Naive thymus-derived CD4-positive, alpha-beta T cell (primary cell): Measurements from ENCODE around the gene P2RY6. TPM values are rescaled to one million over a fixed set of nuclear protein-coding genes. Genes with fewer than 3 reads are reported as not detected.
"Not testable (repeated sequence)": the region's sequence is repeated elsewhere in the genome, so short reads cannot be mapped to it uniquely, and the experiment has no call there.

ENCODE experiments used
- ATAC-seq: fragments of 150-1000 bp; cut with Tn5 transposase; 2 replicates; pipeline ENCODE4 v1.10.0; 2021; ENCODE audit warnings: mild to moderate bottlenecking, moderate library complexity
- CTCF ChIA-PET: fragments of 350-600 bp; sonication (Branson Sonifier 250); formaldehyde crosslinking; loops from one replicate; lab custom pipeline; 2021; ENCODE audit warnings: antibody characterized with exemption; lab: Charles Lee
- POLR2A ChIA-PET: fragments of 350-600 bp; sonication (Branson Sonifier 250); formaldehyde crosslinking; loops from one replicate; lab custom pipeline; 2021; ENCODE audit warnings: antibody characterized with exemption, inconsistent platforms; lab: Charles Lee
- DNase-seq, 9 donors: peaks; one replicate each; pipeline versions ENCODE4 v3.0.0 to v3.0.0-alpha.2; 2020 to 2022; ENCODE audit warnings: mixed read lengths in 1 of 9
- H3K27ac ChIP-seq: one replicate; pipeline ENCODE4 v1.7.0; 2013; ENCODE audit warnings: mild to moderate bottlenecking, low read depth, low read length, moderate library complexity
- H3K27me3 ChIP-seq, 2 donors: one replicate each; pipeline ENCODE4 v1.7.0; 2013; ENCODE audit warnings: low read length in 2 of 2, mild to moderate bottlenecking in 2 of 2, moderate library complexity in 2 of 2; ENCODE audit not compliant: control insufficient read depth in 2 of 2, insufficient read depth in 2 of 2
- H3K36me3 ChIP-seq, 3 experiments: 1 replicate in 2 of 3; 2 replicates in 1 of 3; pipeline ENCODE4 v1.7.0; 2013; ENCODE audit warnings: low read length in 3 of 3, mild to moderate bottlenecking in 3 of 3, moderate library complexity in 1 of 3; ENCODE audit not compliant: insufficient read depth in 3 of 3, control insufficient read depth in 2 of 3
- H3K4me1 ChIP-seq, 2 donors: one replicate each; pipeline ENCODE4 v1.7.0; 2013; ENCODE audit warnings: low read length in 2 of 2, mild to moderate bottlenecking in 2 of 2, moderate library complexity in 1 of 2; ENCODE audit not compliant: control insufficient read depth in 2 of 2, insufficient read depth in 2 of 2
- H3K4me3 ChIP-seq: 2 replicates; pipeline ENCODE4 v1.7.0; 2013; ENCODE audit warnings: mild to moderate bottlenecking, low read length
- H3K9me3 ChIP-seq, 3 experiments: 1 replicate in 2 of 3; 2 replicates in 1 of 3; pipeline ENCODE4 v1.7.0; 2013; ENCODE audit warnings: low read length in 3 of 3; ENCODE audit not compliant: control insufficient read depth in 2 of 3
- H3K27ac Mint-ChIP-seq, 9 donors: one replicate each; pipeline ENCODE4 v1.8.0; 2020 to 2022; ENCODE audit warnings: mixed read lengths in 9 of 9, mild to moderate bottlenecking in 8 of 9, moderate library complexity in 5 of 9, inconsistent platforms in 2 of 9
- H3K27me3 Mint-ChIP-seq, 5 donors: one replicate each; pipeline ENCODE4 v1.8.0; 2021 to 2022; ENCODE audit warnings: mixed read lengths in 5 of 5, mild to moderate bottlenecking in 1 of 5
- H3K36me3 Mint-ChIP-seq, 5 donors: one replicate each; pipeline ENCODE4 v1.8.0; 2020 to 2022; ENCODE audit warnings: mixed read lengths in 5 of 5, mild to moderate bottlenecking in 3 of 5, inconsistent platforms in 1 of 5
- H3K4me1 Mint-ChIP-seq, 7 donors: one replicate each; pipeline ENCODE4 v1.8.0; 2020 to 2022; ENCODE audit warnings: mixed read lengths in 7 of 7, mild to moderate bottlenecking in 3 of 7, inconsistent platforms in 1 of 7
- H3K4me3 Mint-ChIP-seq, 10 donors: one replicate each; pipeline ENCODE4 v1.8.0; 2020 to 2022; ENCODE audit warnings: mild to moderate bottlenecking in 10 of 10, mixed read lengths in 10 of 10, moderate library complexity in 6 of 10, inconsistent platforms in 2 of 10
- H3K9me3 Mint-ChIP-seq, 11 donors: one replicate each; pipeline ENCODE4 v1.8.0; 2020 to 2022; ENCODE audit warnings: mixed read lengths in 11 of 11, mild to moderate bottlenecking in 4 of 11, inconsistent platforms in 1 of 11, moderate library complexity in 1 of 11
- intact Hi-C, 2 donors: fragments of 100-400 bp; cut with micrococcal nuclease; formaldehyde crosslinking; loops; one replicate each; pipeline ENCODE4 v1.15.1; 2023
- polyA plus RNA-seq, 2 donors: library from polyadenylated mRNA; unstranded; fragments of 300-500 nt; fragmentation: Illumina TruSeq; gene quantifications; one replicate each; pipeline ENCODE4 v1.2.3, GENCODE V29; 2021
- total RNA-seq, 6 experiments: library from RNA in 5 of 6; stranded (reverse) in 5 of 6; gene quantifications; 1 replicate in 5 of 6; 2 replicates in 1 of 6; pipeline ENCODE4 v1.2.3 and lab custom pipeline; 2021 to 2026

P2RY6 gene
- total and polyA plus RNA-seq, 7 experiments from 2014 or later: 0.34 to 1.8 (median 0.92) TPM; not detected in 4

DNA sequence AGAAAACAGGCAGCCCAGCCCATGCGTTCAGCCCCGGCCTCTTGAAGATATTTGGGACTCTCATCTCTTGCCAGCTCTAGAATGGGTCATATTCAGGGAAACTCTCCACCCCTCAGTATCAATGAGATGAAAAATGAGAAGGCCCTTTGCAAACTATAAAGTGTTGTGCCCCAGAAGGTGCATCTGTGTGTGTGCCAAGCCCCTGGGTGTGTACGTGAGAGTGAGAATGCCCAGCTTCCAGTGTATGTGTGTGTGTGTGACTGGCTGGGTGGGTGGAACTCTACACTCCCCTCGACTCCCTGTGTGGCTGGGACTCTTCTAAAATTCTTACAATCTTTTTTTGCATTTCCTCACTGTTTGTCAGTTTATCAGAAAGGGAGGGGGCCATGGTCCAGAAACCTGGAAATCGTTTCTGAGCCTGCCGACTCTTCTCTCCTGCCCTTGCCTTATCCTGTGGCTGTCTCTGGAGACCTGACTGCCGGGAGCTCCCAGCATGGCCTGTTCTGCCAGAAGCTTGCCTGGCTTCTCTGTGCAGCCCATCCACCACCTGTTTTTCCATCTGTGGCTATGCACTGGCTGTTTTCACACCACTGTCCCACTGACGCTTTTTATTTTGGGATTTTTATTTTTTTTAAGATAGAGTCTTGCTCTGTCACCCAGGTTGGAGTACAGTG lies 1.2 kb downstream of the P2RY6 start:
- Histone ChIP-seq H3K27ac (no peak overlapping the region), H3K9me3 (no peaks in the 10 kb centered on the region), H3K27me3 (no peaks in the 10 kb centered on the region), H3K4me3 (no peak overlapping the region), H3K4me1 (no peaks in the 10 kb centered on the region), H3K36me3 (no peaks in the 10 kb centered on the region)
- DNase-seq: no peak
- ChIA-PET POLR2A (no interaction called here), CTCF (no interaction called here)
- H3K4me3 Mint-ChIP-seq: no peak overlapping the region
- peaks cover 0 to 4% (median 0%) of the 10 kb centered on the region in 7 donors for H3K4me1 Mint-ChIP-seq
- intact Hi-C loops: no loop called here
- H3K36me3 Mint-ChIP-seq: no peaks in the 10 kb centered on the region
- ATAC-seq: no peak
- no peak overlapping the region for H3K27ac Mint-ChIP-seq
- H3K9me3 Mint-ChIP-seq: no peaks in the 10 kb centered on the region
- H3K27me3 Mint-ChIP-seq: peaks cover 0 to 30% (median 0%) of the 10 kb centered on the region in 5 donors

DNA sequence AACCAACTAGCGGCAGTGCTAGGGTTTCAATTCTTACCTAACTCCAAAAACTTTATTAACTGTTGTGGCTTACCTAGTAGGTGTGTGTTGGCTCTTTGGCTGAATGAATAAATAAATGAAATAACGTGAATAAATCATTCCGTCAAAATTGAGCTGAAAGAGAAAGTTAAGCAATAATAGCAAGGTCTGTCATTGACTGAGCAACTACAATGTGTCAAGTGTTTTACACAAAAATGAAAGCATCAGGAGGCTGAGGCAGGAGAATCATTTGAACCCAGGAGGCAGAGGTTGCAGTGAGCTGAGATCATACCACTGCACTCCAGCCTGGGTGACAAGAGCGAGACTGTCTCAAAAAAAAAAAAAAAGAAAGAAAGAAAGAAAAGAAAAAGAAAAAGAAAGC lies 2.1 kb downstream of the P2RY6 start:
- POLR2A ChIA-PET, DNase-seq, H3K27ac Mint-ChIP-seq, H3K27ac ChIP-seq, H3K9me3 ChIP-seq, H3K4me1 ChIP-seq, H3K9me3 Mint-ChIP-seq, ATAC-seq, intact Hi-C loops, H3K4me1 Mint-ChIP-seq, H3K36me3 Mint-ChIP-seq, H3K36me3 ChIP-seq, H3K4me3 ChIP-seq, H3K27me3 ChIP-seq, H3K4me3 Mint-ChIP-seq: not testable (repeated sequence)
- CTCF ChIA-PET: interaction anchor here (0.6 kb wide), 1 partner anchor 735 kb away, joined by 4 read pairs; no protein-coding TSS in a partner anchor
- H3K27me3 Mint-ChIP-seq: peaks cover 0 to 38% (median 0%) of the 10 kb centered on the region in 5 donors

DNA sequence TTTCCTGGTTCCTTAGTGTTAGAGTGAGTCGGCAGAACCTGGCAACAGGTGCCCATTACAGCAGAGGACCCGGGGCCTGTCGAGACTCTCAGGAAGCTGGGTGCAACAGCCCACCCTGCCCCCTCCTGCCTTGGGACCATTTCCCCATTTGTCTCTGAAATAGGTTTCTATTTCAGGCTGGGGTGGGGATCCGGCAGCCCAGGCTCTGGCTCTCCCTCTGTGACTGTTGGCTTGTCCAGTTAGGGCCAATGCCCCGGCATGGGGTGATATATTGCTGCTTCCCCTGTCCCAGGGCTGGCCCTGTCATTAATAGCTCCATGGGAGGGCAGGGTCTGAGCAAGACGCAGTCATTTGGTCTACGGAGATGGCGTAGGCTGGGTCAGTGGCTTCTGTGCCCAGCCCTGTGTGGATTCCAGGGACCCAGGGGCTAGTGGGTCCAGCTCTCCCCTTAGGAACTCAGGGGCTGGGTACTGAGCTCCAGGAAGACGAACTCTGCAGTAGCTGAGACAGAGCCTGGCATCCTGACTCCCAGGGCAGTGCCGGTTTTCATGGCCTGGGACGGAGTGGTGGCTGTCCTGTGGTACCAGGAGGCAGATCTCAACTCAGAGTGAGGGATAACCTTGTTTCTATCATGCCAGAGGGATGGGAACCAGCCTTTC lies 2.7 kb downstream of the P2RY6 start:
- no peak overlapping the region for H3K4me3 Mint-ChIP-seq
- no peaks in the 10 kb centered on the region for H3K9me3 Mint-ChIP-seq
- intact Hi-C loops: no loop called here
- Histone ChIP-seq H3K4me1 (no peaks in the 10 kb centered on the region), H3K36me3 (no peaks in the 10 kb centered on the region), H3K4me3 (no peak overlapping the region), H3K9me3 (no peaks in the 10 kb centered on the region), H3K27ac (no peak overlapping the region), H3K27me3 (no peaks in the 10 kb centered on the region)
- H3K27ac Mint-ChIP-seq: no peak overlapping the region
- CTCF ChIA-PET: interaction anchor here (0.6 kb wide), 1 partner anchor 736 kb away, joined by 4 read pairs; no protein-coding TSS in a partner anchor
- peaks cover 0 to 37% (median 0%) of the 10 kb centered on the region in 5 donors for H3K27me3 Mint-ChIP-seq
- ATAC-seq (peak; percentile 28), DNase-seq (no peak)
- peaks cover 0 to 2% (median 0%) of the 10 kb centered on the region in 7 donors for H3K4me1 Mint-ChIP-seq
- H3K36me3 Mint-ChIP-seq: no peaks in the 10 kb centered on the region
- POLR2A ChIA-PET: no interaction called here

DNA sequence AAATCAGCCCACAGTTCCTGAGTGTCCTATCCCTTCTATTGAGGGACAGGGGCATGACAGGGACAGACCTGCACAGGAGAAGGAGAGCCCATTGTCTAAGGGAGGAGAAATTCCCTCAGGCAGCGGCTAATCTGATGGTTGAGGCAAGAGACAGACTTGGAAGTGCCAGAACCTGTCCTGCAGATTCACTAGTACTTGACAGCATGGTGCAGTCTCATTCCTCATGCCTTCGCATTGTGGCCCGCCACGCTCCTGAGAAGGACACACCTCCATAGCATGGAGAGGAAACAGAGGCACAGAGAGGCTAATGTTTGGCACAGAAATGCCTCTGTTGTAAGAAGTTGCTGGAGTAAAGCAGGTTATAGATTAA lies 3.2 kb downstream of the P2RY6 start:
- ChIA-PET CTCF (no interaction called here), POLR2A (no interaction called here)
- no peaks in the 10 kb centered on the region for H3K4me1 ChIP-seq
- no peaks in the 10 kb centered on the region for H3K9me3 Mint-ChIP-seq
- peaks cover 0 to 36% (median 0%) of the 10 kb centered on the region in 5 donors for H3K27me3 Mint-ChIP-seq
- intact Hi-C loops: no loop called here
- H3K4me1 Mint-ChIP-seq: peaks cover 0 to 1% (median 0%) of the 10 kb centered on the region in 7 donors
- no peaks in the 10 kb centered on the region for H3K27me3 ChIP-seq
- H3K27ac ChIP-seq: no peak overlapping the region
- DNase-seq (no peak), ATAC-seq (no peak)
- no peak overlapping the region for H3K4me3 ChIP-seq
- H3K36me3 ChIP-seq: no peaks in the 10 kb centered on the region
- H3K27ac Mint-ChIP-seq: no peak overlapping the region
- no peak overlapping the region for H3K4me3 Mint-ChIP-seq
- no peaks in the 10 kb centered on the region for H3K36me3 Mint-ChIP-seq
- H3K9me3 ChIP-seq: no peaks in the 10 kb centered on the region

DNA sequence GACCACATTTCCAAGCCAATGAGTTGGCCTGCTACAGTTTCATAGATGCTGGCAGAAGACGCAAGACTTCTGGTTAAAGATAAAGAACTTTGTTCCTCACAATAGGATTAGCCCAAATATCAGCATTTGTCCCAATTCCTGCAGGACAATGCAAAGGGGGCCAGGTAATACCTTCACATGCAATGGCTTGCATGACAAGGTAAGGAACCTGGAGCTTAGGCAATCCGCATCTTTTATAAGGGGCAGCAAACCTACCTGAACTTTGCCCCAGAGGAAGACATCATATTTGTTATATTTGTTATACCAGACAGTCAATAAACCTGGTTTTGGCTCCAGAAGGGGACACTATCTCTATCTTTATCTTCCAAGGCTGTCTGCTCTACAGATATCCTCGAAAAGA lies 5.3 kb downstream of the P2RY6 start:
- Mint-ChIP-seq H3K9me3 (no peaks in the 10 kb centered on the region), H3K27ac (no peak overlapping the region), H3K36me3 (no peaks in the 10 kb centered on the region), H3K4me1 (peaks cover 0 to 13% (median 0%) of the 10 kb centered on the region in 7 donors), H3K27me3 (peaks cover 0 to 36% (median 0%) of the 10 kb centered on the region in 5 donors), H3K4me3 (no peak overlapping the region)
- H3K27ac ChIP-seq: no peak overlapping the region
- intact Hi-C loops: no loop called here
- POLR2A ChIA-PET: no interaction called here
- H3K27me3 ChIP-seq: no peaks in the 10 kb centered on the region
- no peaks in the 10 kb centered on the region for H3K9me3 ChIP-seq
- DNase-seq (no peak), ATAC-seq (no peak)
- H3K36me3 ChIP-seq: no peaks in the 10 kb centered on the region
- H3K4me1 ChIP-seq: no peaks in the 10 kb centered on the region
- H3K4me3 ChIP-seq: no peak overlapping the region
- CTCF ChIA-PET: no interaction called here

DNA sequence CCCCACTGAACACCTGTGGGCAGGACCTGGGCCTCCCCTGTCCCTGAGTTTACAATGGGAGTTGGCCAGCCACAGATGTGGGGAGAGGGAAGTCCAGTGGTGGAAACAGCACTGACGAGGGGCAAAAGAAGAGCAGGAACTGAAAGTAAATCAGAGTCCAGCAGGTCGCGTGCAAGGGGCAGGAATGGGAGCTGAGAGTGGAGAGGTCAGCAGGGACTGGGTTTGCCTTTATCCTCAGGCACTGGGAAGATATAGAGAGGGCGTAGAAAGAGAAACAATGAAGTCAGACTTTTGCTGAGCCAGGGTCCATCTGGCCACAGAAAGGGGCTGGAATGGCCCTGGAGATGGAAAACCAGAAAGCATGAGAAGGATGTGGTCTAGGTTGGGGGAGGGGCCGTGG lies 8.5 kb downstream of the P2RY6 start:
- Histone ChIP-seq H3K27ac (no peak overlapping the region), H3K36me3 (no peaks in the 10 kb centered on the region), H3K27me3 (no peaks in the 10 kb centered on the region), H3K4me3 (no peak overlapping the region), H3K4me1 (no peaks in the 10 kb centered on the region), H3K9me3 (no peaks in the 10 kb centered on the region)
- peaks cover 0 to 24% (median 0%) of the 10 kb centered on the region in 5 donors for H3K27me3 Mint-ChIP-seq
- CTCF ChIA-PET: no interaction called here
- intact Hi-C loops: no loop called here
- no peak overlapping the region for H3K27ac Mint-ChIP-seq
- no peak for DNase-seq
- H3K36me3 Mint-ChIP-seq: no peaks in the 10 kb centered on the region
- no peak overlapping the region for H3K4me3 Mint-ChIP-seq
- POLR2A ChIA-PET: no interaction called here
- peaks cover 0 to 14% (median 0%) of the 10 kb centered on the region in 7 donors for H3K4me1 Mint-ChIP-seq
- H3K9me3 Mint-ChIP-seq: no peaks in the 10 kb centered on the region
- peak; percentile 61 for ATAC-seq
